Lower lobe of right lung (tissue), 2 donors: Measurements from ENCODE around the gene THSD4. TPM values are rescaled to one million over a fixed set of nuclear protein-coding genes. Genes with fewer than 3 reads are reported as not detected.

Source experiments
- ATAC-seq, 2 donors: fragments of 200-7000 bp; cut with Tn5 transposase; one replicate each; pipeline ENCODE4 v1.9.1; 2020 to 2022; ENCODE audit warnings: mild to moderate bottlenecking in 2 of 2, moderate library complexity in 2 of 2
- DNase-seq: peaks from one replicate; pipeline ENCODE4 v3.0.0-alpha.2; 2020
- H3K27ac ChIP-seq: fragments of 200-600 bp; one replicate; pipeline ENCODE4 v1.8.0; 2022
- H3K27me3 ChIP-seq: fragments of 200-600 bp; one replicate; pipeline ENCODE4 v1.8.0; 2022; ENCODE audit warnings: low read depth
- H3K36me3 ChIP-seq: fragments of 200-600 bp; one replicate; pipeline ENCODE4 v1.8.0; 2022; ENCODE audit warnings: mild to moderate bottlenecking
- H3K4me1 ChIP-seq: fragments of 200-600 bp; one replicate; pipeline ENCODE4 v1.8.0; 2022
- H3K4me3 ChIP-seq: fragments of 200-600 bp; one replicate; pipeline ENCODE4 v1.8.0; 2022; ENCODE audit warnings: mild to moderate bottlenecking
- H3K9me3 ChIP-seq: fragments of 200-600 bp; one replicate; pipeline ENCODE4 v1.8.0; 2022
- CTCF ChIP-seq: fragments of 200-600 bp; IDR thresholded peaks from one replicate; pipeline ENCODE4 v1.8.0; 2022; ENCODE audit warnings: antibody characterized with exemption, mild to moderate bottlenecking
- intact Hi-C: fragments of 100-400 bp; cut with DNase I; formaldehyde crosslinking; loops from one replicate; pipeline ENCODE4 v1.11.0; 2022
- total RNA-seq: library from RNA; stranded (reverse); fragmentation: NEBNext Ultra II Directional; extraction: Animal tissue kit (Norgen Biotek cat#: 25700); gene quantifications from one replicate; pipeline ENCODE4 v1.2.1, GENCODE V29; 2021
- donor health status: DM: no; HTN: yes; CAD: no; lungs with severe emphysema.

The THSD4 gene
- total RNA-seq, 1 donor from 2014 or later: 18.2 TPM

- Histone ChIP-seq H3K9me3 (no peaks in the 10 kb centered on the region), H3K36me3 (no peaks in the 10 kb centered on the region), H3K27ac (no peak overlapping the region), H3K4me1 (no peaks in the 10 kb centered on the region), H3K4me3 (no peak overlapping the region), H3K27me3 (no peaks in the 10 kb centered on the region)
- no peak for ATAC-seq
- TF ChIP-seq CTCF: no peak
- no peak for DNase-seq
- intact Hi-C loops: no loop called here
Measured at GRCh38 chr15:71303977-71304376, 188.7 kb downstream of the THSD4 start.

- TF ChIP-seq CTCF: no peak
- ATAC-seq: no peak
- intact Hi-C loops: no loop called here
- H3K27me3 ChIP-seq: no peaks in the 10 kb centered on the region
- no peaks in the 10 kb centered on the region for H3K9me3 ChIP-seq
- DNase-seq: no peak
- no peak overlapping the region for H3K27ac ChIP-seq
- H3K4me1 ChIP-seq: no peaks in the 10 kb centered on the region
- H3K36me3 ChIP-seq: no peaks in the 10 kb centered on the region
- H3K4me3 ChIP-seq: no peak overlapping the region
Measured at GRCh38 chr15:71304681-71305080, 189.4 kb downstream of the THSD4 start.

GRCh38 chr15:71306538-71306937, 191.3 kb downstream of the THSD4 start:
- Histone ChIP-seq H3K27me3 (no peaks in the 10 kb centered on the region), H3K4me3 (no peak overlapping the region), H3K27ac (no peak overlapping the region), H3K4me1 (no peaks in the 10 kb centered on the region), H3K36me3 (no peaks in the 10 kb centered on the region), H3K9me3 (no peaks in the 10 kb centered on the region)
- ATAC-seq (no peak), DNase-seq (no peak)
- TF ChIP-seq CTCF: no peak
- intact Hi-C loops: no loop called here

GRCh38 chr15:71312194-71312708, 197.0 kb downstream of the THSD4 start:
- Histone ChIP-seq H3K4me1 (no peaks in the 10 kb centered on the region), H3K9me3 (no peaks in the 10 kb centered on the region), H3K4me3 (no peak overlapping the region), H3K27ac (no peak overlapping the region), H3K27me3 (no peaks in the 10 kb centered on the region), H3K36me3 (no peaks in the 10 kb centered on the region)
- no peak for TF ChIP-seq CTCF
- intact Hi-C loops: no loop called here
- ATAC-seq (no peak), DNase-seq (no peak)

- H3K36me3 ChIP-seq: no peaks in the 10 kb centered on the region
- no peak for ATAC-seq
- no peak overlapping the region for H3K4me3 ChIP-seq
- no peaks in the 10 kb centered on the region for H3K9me3 ChIP-seq
- DNase-seq: no peak
- intact Hi-C loops: no loop called here
- no peaks in the 10 kb centered on the region for H3K4me1 ChIP-seq
- no peaks in the 10 kb centered on the region for H3K27me3 ChIP-seq
- no peak overlapping the region for H3K27ac ChIP-seq
- no peak for TF ChIP-seq CTCF
Measured at GRCh38 chr15:71312731-71313460, 197.6 kb downstream of the THSD4 start.
